Measurements from ENCODE around the gene SNX33. TPM values are rescaled to one million over a fixed set of nuclear protein-coding genes. Genes with fewer than 3 reads are reported as not detected.

The SNX33 gene
- polyA plus RNA-seq, 1 donor (not counting 4 experiments of a cell fraction or from before 2014, with no cell fraction given), result 21.7 TPM

GRCh38 chr15:75673426-75674235, 25.9 kb downstream of the SNX33 start:
- TF ChIP-seq EZH2 (IDR thresholded peaks at IDR 0.05; ENCODE audit: low read length) (no peak), CTCF (optimal IDR thresholded peaks at IDR 0.05 in 1 of 3, IDR thresholded peaks at IDR 0.05 in 1 of 3, conservative IDR thresholded peaks at IDR 0.05 in 1 of 3; ENCODE audit: extremely low read depth in 1 of 3, insufficient read depth in 2 of 3, low read length in 3 of 3) (no peak)
- Histone ChIP-seq H3K36me3 (ENCODE audit: control insufficient read depth in 2 of 2, extremely low read depth in 1 of 2, insufficient read depth in 2 of 2, low read length in 2 of 2) (no peaks in the 10 kb centered on the region), H3K9me3 (ENCODE audit: control insufficient read depth, low read depth, low read length) (no peaks in the 10 kb centered on the region), H2AFZ (ENCODE audit: control insufficient read depth, low read length) (peak overlapping the region; percentile 31), H3K4me3 (ENCODE audit: control insufficient read depth in 2 of 3, extremely low read depth in 1 of 3, insufficient read depth in 2 of 3, low read depth in 1 of 3, low read length in 3 of 3) (no peak overlapping the region), H3K9ac (ENCODE audit: control insufficient read depth, extremely low read depth, insufficient read depth, low read length) (peak overlapping the region; percentile 69), H3K9me1 (ENCODE audit: control insufficient read depth, extremely low read depth, insufficient read depth, low read length) (no peaks in the 10 kb centered on the region), H3K4me2 (ENCODE audit: control insufficient read depth, extremely low read depth, insufficient read depth, low read depth, low read length) (peak overlapping the region; percentile 39), H3K27me3 (ENCODE audit: control insufficient read depth, extremely low read depth, insufficient read depth, low read length) (no peaks in the 10 kb centered on the region), H3K27ac (ENCODE audit: control insufficient read depth, insufficient read depth, low read length) (peak overlapping the region; percentile 77), H3K79me2 (ENCODE audit: control insufficient read depth, insufficient read depth, low read length) (no peaks in the 10 kb centered on the region), H3K4me1 (ENCODE audit: control insufficient read depth, extremely low read depth, insufficient read depth, low read length) (peaks cover 39% of the 10 kb centered on the region), H4K20me1 (ENCODE audit: control insufficient read depth, extremely low read depth, insufficient read depth, low read length) (no peaks in the 10 kb centered on the region)
- DNase-seq (ENCODE audit: low read depth, low spot score), result no peak
- dilution Hi-C loops (cut with MboI; ENCODE audit: extremely low pct_ligation_motif_present, low sequenced_read_pairs), result no loop called here
- no peak for FAIRE-seq

- H3K9ac ChIP-seq (ENCODE audit: control insufficient read depth, extremely low read depth, insufficient read depth, low read length), result no peak overlapping the region
- no peak overlapping the region for H3K27ac ChIP-seq (ENCODE audit: control insufficient read depth, insufficient read depth, low read length)
- FAIRE-seq (no peak), DNase-seq (ENCODE audit: low read depth, low spot score) (no peak)
- dilution Hi-C loops (cut with MboI; ENCODE audit: extremely low pct_ligation_motif_present, low sequenced_read_pairs), result no loop called here
- H3K4me2 ChIP-seq (ENCODE audit: control insufficient read depth, extremely low read depth, insufficient read depth, low read depth, low read length), result no peak overlapping the region
- H4K20me1 ChIP-seq (ENCODE audit: control insufficient read depth, extremely low read depth, insufficient read depth, low read length), result no peaks in the 10 kb centered on the region
- TF ChIP-seq CTCF (optimal IDR thresholded peaks at IDR 0.05 in 1 of 3, IDR thresholded peaks at IDR 0.05 in 1 of 3, conservative IDR thresholded peaks at IDR 0.05 in 1 of 3; ENCODE audit: extremely low read depth in 1 of 3, insufficient read depth in 2 of 3, low read length in 3 of 3), result no peak
- no peak for TF ChIP-seq EZH2 (IDR thresholded peaks at IDR 0.05; ENCODE audit: low read length)
- no peaks in the 10 kb centered on the region for H3K79me2 ChIP-seq (ENCODE audit: control insufficient read depth, insufficient read depth, low read length)
- H3K36me3 ChIP-seq (ENCODE audit: control insufficient read depth in 2 of 2, extremely low read depth in 1 of 2, insufficient read depth in 2 of 2, low read length in 2 of 2), result no peaks in the 10 kb centered on the region
- no peaks in the 10 kb centered on the region for H3K9me1 ChIP-seq (ENCODE audit: control insufficient read depth, extremely low read depth, insufficient read depth, low read length)
- H3K4me3 ChIP-seq (ENCODE audit: control insufficient read depth in 2 of 3, extremely low read depth in 1 of 3, insufficient read depth in 2 of 3, low read depth in 1 of 3, low read length in 3 of 3), result no peak overlapping the region
- no peak overlapping the region for H2AFZ ChIP-seq (ENCODE audit: control insufficient read depth, low read length)
- H3K4me1 ChIP-seq (ENCODE audit: control insufficient read depth, extremely low read depth, insufficient read depth, low read length), result peaks cover 39% of the 10 kb centered on the region
- no peaks in the 10 kb centered on the region for H3K9me3 ChIP-seq (ENCODE audit: control insufficient read depth, low read depth, low read length)
- H3K27me3 ChIP-seq (ENCODE audit: control insufficient read depth, extremely low read depth, insufficient read depth, low read length), result no peaks in the 10 kb centered on the region
Measured at GRCh38 chr15:75674366-75674765, 26.7 kb downstream of the SNX33 start.

Measured in keratinocyte (primary cell).